NAMALWA (cell line): ENCODE measurements around the gene RNF13.

Experiments used
- DNase-seq: peaks from one replicate; pipeline ENCODE4 v3.0.0-alpha.2; 2015; ENCODE audit warnings: low spot score

The RNF13 gene

GRCh38 chr3:149992416-149993058 is 179.5 kb downstream of the RNF13 start:
- no peak for DNase-seq

- no peak for DNase-seq
Observed at GRCh38 chr3:149998946-149999345, 185.9 kb downstream of the RNF13 start.

GRCh38 chr3:149999421-149999820 is 186.4 kb downstream of the RNF13 start:
- no peak for DNase-seq

- DNase-seq: no peak
Observed at GRCh38 chr3:150000641-150001040, 187.6 kb downstream of the RNF13 start.

GRCh38 chr3:150005243-150006112 is 192.5 kb downstream of the RNF13 start:
- DNase-seq: no peak

- no peak for DNase-seq
Observed at GRCh38 chr3:150006794-150007193, 193.8 kb downstream of the RNF13 start.
